HG02571 (cell line): ENCODE data around the gene MYOG.

Experiments used
- ATAC-seq: cut with Tn5 transposase; IDR thresholded peaks from one replicate; pipeline ENCODE4 v1.9.1; 2021; ENCODE audit warnings: mild to moderate bottlenecking, moderate library complexity; ENCODE audit not compliant: unreplicated experiment

MYOG gene

DNA sequence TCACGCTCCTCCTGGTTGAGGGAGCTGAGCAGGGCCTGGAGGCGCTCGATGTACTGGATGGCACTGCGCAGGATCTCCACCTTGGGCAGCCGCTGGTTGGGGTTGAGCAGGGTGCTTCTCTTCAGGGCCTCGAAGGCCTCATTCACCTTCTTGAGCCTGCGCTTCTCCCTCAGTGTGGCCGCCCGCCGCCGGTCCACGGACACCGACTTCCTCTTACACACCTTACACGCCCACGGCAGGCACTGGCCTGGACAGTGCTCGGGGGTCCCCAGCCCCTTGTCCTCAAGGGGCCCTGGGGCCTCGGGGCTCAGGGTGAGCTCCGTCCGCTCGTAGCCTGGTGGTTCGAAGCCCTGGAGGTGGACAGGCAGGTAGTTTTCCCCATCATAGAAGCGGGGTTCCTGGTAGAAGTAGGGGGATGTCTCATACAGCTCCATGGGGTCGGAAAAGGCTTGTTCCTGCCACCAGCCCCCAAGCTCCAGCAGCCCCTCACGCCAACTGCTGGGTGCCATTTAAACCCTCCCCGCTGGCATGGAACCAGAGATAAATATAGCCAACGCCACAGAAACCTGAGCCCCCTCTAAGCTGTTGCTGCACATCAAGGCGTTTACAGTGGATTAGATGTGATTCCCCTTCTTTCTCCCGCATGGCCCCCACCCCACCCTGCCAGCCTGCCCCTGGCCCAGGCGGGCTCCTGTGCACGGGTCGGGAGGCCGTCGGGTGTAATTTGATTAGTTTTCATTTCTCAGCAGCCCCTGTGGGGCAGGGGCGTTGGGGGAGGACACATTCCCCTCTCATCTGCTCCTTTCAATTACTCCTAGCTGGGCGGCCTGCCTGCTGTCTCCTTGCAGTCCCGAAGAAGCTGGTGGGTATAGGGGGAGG is at the start of gene MYOG:
MYOG (minus strand) TSS at position 485 of the 879 bp plus-strand sequence; CDS start at position 434, 51 bp downstream.
- ATAC-seq, result no peak

DNA sequence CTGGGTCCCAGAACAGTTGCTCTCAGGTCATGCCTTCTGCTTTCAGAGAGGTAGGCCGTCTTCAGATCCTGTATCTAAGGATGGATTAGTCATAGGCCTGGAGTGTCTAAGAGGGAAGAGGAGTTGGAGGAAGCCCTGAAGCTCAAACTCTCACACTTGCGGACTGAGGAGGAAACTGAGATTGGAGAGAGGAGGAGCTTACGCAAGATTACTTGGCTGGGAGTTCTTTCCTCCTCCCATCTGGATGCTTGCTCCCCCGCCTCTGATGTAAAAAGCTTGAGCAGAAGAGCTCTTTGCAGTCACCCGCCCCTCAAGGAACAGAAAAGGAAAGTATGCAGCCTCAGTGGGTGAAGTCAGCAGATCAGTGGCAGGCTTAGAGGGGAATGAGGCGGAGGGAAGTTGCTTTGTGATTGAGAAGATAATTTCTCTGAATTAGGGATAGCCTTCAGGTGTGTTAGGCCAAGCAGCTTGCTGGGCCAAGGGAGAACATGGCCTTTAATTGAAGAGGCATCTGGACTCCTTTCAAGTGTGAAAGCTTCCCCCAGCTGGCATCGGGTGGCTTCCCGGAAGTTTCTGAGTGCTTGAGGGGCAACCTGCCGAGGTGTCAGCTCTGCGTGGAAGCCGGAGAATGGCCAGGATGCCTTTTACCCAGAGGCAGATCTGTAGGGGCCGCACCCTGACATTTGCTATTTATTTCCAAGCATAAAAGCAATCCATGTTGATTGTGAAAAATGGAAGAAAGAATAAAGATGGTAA is 48.3 kb upstream of the MYOG start:
- ATAC-seq, result no peak

DNA sequence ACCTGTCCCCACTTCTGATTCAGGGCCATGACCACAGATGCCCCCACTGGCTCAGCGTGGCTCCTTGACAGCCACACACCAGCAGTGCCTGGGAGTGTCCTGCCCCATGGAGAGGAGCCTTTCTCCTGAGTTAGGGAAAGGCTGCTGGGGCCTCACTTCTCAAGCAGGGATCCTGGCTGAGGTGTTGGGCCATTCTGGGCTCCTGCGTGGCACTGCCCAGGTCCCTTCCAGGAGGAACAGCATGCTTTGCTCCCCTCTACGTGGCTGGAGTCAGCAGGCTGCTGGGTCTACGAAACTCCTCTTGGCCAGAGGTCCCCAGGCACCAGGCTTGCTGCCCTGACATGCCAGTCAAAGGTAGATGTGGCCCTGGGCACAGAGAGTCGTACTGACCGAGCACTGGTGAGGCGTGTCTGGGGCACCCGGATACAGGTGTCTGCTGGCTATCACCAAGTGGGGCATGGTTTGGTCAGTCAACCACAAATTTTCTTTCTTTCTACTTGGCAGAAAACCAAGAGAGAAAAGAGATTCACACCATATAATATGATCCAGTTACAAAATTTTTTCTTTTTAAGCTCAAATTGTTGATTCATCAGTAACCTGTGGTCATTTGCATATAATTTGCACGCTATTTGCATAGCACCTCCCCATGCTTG is 45.9 kb upstream of the MYOG start:
- ATAC-seq, result no peak

DNA sequence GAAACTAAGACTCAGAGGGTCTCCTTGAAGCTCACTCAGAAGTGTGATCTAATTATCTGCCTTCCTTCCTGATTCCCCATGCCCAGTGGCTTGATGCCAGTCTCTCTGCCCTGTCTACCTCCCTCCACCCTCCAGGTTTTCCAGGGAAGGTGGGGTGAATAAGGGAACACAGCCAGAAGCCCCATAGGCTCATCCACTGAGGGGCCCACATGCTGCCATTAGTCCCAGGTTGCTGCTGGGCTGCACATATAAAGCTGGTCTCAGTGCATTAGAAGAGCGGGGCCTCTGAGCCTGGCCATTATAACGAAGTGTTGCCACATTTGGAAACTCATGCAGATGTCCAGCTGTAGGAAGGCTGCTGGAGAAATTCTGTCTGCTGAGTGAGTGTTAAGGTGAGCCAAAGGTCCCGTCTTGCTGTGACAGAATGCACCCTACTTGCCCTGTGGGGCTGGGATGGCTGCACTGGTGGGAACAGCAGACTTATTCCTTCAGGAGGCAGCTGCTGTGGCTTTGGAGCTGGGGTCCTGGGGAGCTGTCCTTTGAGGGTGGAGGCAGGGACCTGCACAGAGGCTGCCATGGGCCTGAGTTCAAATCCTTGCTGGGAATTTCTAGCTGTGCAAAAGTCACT is 44.7 kb upstream of the MYOG start:
- no peak for ATAC-seq

GRCh38 chr1:203129501-203130231 is 43.9 kb upstream of the MYOG start:
- no peak for ATAC-seq

DNA sequence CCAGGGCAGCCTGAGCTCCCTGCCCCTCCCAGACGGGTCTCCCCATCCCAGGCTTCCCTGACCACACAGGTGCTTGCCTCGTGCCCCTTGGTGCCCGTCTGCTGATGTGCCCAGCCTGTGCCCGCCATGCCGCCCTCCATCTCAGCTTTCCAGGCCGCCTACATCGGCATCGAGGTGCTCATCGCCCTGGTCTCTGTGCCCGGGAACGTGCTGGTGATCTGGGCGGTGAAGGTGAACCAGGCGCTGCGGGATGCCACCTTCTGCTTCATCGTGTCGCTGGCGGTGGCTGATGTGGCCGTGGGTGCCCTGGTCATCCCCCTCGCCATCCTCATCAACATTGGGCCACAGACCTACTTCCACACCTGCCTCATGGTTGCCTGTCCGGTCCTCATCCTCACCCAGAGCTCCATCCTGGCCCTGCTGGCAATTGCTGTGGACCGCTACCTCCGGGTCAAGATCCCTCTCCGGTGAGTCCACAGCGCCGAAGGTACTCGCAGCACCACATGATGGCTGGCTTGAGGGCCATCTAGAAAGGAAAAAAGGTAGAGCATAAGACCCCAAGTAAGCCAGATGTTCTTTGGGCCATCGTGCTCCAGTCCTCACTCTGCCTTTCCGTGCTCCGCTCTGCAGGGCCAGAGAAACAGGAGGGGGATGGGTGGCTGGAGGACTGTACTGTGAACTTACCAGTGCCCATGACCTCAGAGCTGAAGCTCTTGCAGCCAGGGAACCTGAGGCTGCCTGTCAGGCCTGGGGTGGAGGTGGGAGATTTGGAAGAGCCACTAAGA is 43.1 kb upstream of the MYOG start:
- no peak for ATAC-seq

GRCh38 chr1:203128431-203128715 is 42.6 kb upstream of the MYOG start:
- no peak for ATAC-seq

GRCh38 chr1:203127666-203128430 is 42.0 kb upstream of the MYOG start, which contains the start of gene ADORA1:
Gene ADORA1 (plus strand): TSS chr1:203127726. CDS start chr1:203128842, 1,116 bp downstream.
- no peak for ATAC-seq

- ATAC-seq, result no peak
Measured at GRCh38 chr1:203126866-203127665, 41.3 kb upstream of the MYOG start.

DNA sequence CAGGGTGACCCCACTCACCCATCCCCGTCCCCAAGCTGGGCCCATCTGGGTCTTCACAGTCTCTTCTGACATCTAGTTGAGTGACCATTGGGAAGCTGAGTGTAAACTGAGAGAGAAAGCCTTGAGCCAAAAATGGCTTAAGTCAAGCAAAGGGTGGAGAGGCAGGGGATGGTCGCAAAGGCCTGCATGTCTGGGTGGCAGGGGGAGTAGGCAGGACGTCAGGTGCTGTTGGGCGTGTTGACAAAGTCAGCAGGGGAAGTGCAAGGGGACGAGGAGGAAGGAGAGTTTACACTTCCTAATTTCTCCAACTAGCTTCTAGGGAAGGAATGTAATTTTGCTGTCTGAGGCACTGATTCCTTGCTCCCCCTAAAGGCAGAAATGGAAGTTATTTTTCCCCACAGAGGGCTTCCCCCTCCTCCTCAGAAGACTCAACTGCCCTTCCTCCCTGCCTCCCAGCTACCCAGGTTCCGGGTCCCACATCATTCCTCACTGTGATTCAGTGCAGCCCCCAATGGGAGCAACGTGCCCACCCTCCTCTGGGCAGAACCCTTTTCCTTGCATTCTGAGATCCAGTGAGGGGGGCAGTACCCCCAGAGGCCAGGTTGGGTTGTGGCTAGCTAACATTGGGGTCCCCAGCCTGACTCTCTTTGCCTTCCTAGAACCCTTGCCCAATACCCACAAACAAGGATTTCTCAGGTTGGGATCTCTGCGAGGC is 40.5 kb upstream of the MYOG start:
- no peak for ATAC-seq

- ATAC-seq, result no peak
Measured at GRCh38 chr1:203124546-203125317, 38.9 kb upstream of the MYOG start.

DNA sequence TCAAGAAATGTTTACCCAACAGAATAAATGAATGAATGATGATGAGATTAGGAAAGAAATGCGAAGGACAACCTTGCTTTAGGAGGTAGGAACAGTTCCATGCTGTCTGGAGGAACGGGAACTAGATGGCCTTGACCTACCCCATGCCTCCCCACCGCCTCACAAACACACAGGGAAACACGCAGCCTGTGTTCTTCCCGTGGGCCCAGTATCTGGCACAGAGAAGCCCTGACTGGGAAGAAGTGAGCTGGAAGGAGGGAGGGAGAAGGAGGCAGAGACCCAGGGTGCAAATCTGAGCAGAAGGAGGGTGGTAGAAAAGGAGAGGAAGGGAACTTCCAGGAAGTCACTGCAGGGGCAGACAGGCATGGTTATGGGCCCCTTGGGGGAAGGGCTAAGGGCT is 38.2 kb upstream of the MYOG start:
- ATAC-seq, result no peak

- ATAC-seq, result no peak
Measured at GRCh38 chr1:203122159-203122558, 36.3 kb upstream of the MYOG start.

DNA sequence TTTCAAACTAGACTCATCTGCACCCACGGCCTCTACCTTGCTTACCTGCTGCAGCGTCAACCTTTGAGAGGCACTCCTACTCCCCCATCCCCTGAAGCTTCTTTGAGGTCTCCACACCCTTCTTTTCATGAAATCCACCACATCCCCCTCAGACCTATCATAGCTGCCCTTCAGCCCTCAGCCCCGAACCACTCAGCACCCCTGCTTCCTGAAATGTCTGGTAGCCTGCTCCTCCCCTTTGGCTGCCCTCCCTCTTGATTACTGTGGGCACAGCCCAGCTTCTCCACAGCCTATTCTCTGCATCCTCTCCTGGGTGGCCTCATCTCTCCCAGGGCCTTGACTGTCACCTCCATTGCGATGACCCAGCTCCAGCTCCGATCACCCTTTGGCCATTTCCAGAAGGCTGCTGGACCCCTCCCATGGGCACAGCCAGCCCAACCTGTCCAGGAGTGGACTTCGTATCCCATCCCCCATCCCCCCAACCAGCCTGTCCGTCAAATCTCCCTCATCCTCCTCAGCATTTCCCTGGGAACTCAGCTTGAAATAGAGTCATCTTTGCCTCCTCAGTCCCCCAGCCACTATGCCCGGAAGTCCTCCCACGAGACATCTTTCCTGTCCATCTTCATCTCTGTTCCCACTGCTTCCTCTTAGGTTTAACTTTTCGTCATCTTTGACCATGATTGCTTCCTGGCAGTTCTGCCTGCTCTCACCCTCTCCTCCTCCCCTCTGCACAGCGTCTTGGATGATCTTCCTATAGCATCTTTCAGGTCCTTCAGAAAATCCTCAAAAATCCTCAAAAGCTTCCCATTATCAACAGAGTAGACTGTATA is 35.6 kb upstream of the MYOG start:
- no peak for ATAC-seq

DNA sequence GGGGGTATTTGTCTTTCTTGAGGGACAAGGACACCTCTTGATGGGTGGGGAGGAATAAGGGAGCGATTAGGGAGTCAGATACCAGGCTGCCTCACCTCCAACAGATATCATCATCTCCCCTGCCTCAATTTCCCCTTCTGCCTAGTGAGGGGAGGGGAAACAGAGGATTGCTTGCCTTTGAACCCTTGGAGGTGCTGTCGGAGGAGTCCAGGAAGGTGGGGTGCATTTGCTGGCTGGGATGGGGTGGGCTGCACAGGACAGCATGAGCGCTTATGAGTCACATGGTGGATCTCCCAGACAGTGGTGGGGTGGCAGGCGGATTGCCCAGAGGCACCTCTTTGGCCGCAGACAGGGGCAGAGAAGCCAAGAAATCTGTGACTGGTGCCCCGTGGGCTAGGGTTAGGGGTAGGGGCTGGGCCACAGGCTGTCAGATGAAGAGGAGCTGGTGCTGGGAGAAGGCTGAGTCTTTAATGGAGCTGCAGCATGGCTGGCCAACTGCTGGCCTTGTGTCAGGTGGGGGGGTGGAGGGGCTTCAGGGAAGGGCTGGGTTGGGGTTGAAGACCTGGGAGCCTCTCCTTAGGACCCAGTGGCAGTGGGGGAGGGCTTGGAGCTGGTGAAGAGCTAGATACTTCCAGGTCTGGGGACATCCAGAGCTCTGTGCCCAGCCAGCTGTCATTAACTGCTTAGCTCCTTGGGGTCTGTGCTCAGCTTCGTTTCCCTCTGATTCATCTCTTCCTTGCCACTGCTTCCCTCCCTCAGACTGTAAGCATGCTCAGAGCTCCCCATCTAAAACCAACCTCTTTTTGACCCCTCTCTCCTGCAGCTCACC is 34.7 kb upstream of the MYOG start:
- no peak for ATAC-seq
